B cell (primary cell): Measurements from ENCODE around the gene MAP3K21. TPM values are rescaled to one million over a fixed set of nuclear protein-coding genes. Genes with fewer than 3 reads are reported as not detected.

ENCODE experiments used
- ATAC-seq: fragments of 200-7000 bp; cut with Tn5 transposase; one replicate; pipeline ENCODE4 v1.10.0; 2021; ENCODE audit warnings: low read depth, mild to moderate bottlenecking, moderate number of reproducible peaks, moderate library complexity
- CTCF ChIA-PET: fragments of 350-600 bp; sonication (Branson Sonifier 250); formaldehyde crosslinking; loops from one replicate; lab custom pipeline; 2021; ENCODE audit warnings: antibody characterized with exemption, inconsistent platforms; lab: Charles Lee
- POLR2A ChIA-PET: fragments of 350-600 bp; sonication (Branson Sonifier 250); formaldehyde crosslinking; loops from one replicate; lab custom pipeline; 2021; ENCODE audit warnings: antibody characterized with exemption; lab: Charles Lee
- DNase-seq: peaks from one replicate; pipeline ENCODE4 v3.0.0; 2013
- H2AFZ ChIP-seq: 2 replicates; pipeline ENCODE4 v1.6.1; 2012; ENCODE audit warnings: mild to moderate bottlenecking, low read depth, low read length; ENCODE audit not compliant: insufficient read depth, poor library complexity, severe bottlenecking
- H3K27ac ChIP-seq, 2 donors: 1 replicate in 1 of 2; 2 replicates in 1 of 2; pipeline ENCODE4 v1.5.1; 2012 to 2013; ENCODE audit warnings: low read length in 2 of 2, mild to moderate bottlenecking in 2 of 2, moderate library complexity in 1 of 2
- H3K27me3 ChIP-seq, 4 experiments: fragments of 200-600 bp in 1 of 4; sonication (generic) in 1 of 4; replicated peaks in 1 of 4; 1 replicate in 2 of 4; 2 replicates in 2 of 4; pipeline versions ENCODE4 v1.6.1 to v1.7.0; 2013 to 2016; ENCODE audit warnings: low read length in 3 of 4, mild to moderate bottlenecking in 2 of 4, mixed read lengths in 1 of 4, moderate library complexity in 1 of 4; ENCODE audit not compliant: insufficient read depth in 4 of 4, control insufficient read depth in 3 of 4; ENCODE audit errors: control extremely low read depth in 1 of 4
- H3K36me3 ChIP-seq, 2 experiments: replicated peaks in 1 of 2; 1 replicate in 1 of 2; 2 replicates in 1 of 2; pipeline versions ENCODE4 v1.6.1 to v1.7.1; 2013; ENCODE audit warnings: low read length in 1 of 2; ENCODE audit not compliant: insufficient read depth in 2 of 2, control insufficient read depth in 1 of 2; ENCODE audit errors: control extremely low read depth in 1 of 2, extremely low read depth in 1 of 2
- H3K4me1 ChIP-seq, 2 donors: fragments of 200-600 bp in 1 of 2; sonication (generic) in 1 of 2; 1 replicate in 1 of 2; 2 replicates in 1 of 2; pipeline versions ENCODE4 v1.5.1 to v1.6.1; 2013 to 2017; ENCODE audit warnings: low read length in 2 of 2; ENCODE audit not compliant: control insufficient read depth in 2 of 2, insufficient read depth in 2 of 2
- H3K4me2 ChIP-seq: replicated peaks from 2 replicates; pipeline ENCODE3; 2012; ENCODE audit warnings: mild to moderate bottlenecking, low read depth, low read length; ENCODE audit not compliant: poor library complexity, severe bottlenecking
- H3K4me3 ChIP-seq, 5 experiments: fragments of 200-600 bp in 1 of 5; sonication (generic) in 1 of 5; 1 replicate in 3 of 5; 2 replicates in 2 of 5; pipeline versions ENCODE4 v1.5.1 to v1.7.0; 2011 to 2016; ENCODE audit warnings: low read length in 4 of 5, mild to moderate bottlenecking in 4 of 5, low read depth in 2 of 5, control low read depth in 1 of 5, moderate library complexity in 1 of 5; ENCODE audit not compliant: insufficient read depth in 1 of 5; ENCODE audit errors: control extremely low read depth in 1 of 5, extremely low read depth in 1 of 5
- H3K79me2 ChIP-seq: fragments of 200-600 bp; sonication (generic); one replicate; pipeline ENCODE4 v1.6.0; 2016; ENCODE audit warnings: low read length; ENCODE audit not compliant: control insufficient read depth, insufficient read depth
- H3K9ac ChIP-seq: fragments of 200-600 bp; sonication (generic); 2 replicates; pipeline ENCODE4 v1.6.1; 2017; ENCODE audit warnings: mild to moderate bottlenecking, low read length, moderate library complexity
- H3K9me3 ChIP-seq, 3 donors: one replicate each; pipeline versions ENCODE4 v1.6.1 to v1.7.1; 2013; ENCODE audit warnings: low read length in 2 of 3; ENCODE audit not compliant: control insufficient read depth in 2 of 3, insufficient read depth in 1 of 3; ENCODE audit errors: control extremely low read depth in 1 of 3
- H4K20me1 ChIP-seq: 2 replicates; pipeline ENCODE4 v1.6.0; 2012; ENCODE audit warnings: mild to moderate bottlenecking, low read length; ENCODE audit not compliant: insufficient read depth, control insufficient read depth, poor library complexity, severe bottlenecking
- H3K27ac Mint-ChIP-seq: one replicate; pipeline ENCODE4 v1.8.0; 2021; ENCODE audit warnings: mixed read lengths
- H3K27me3 Mint-ChIP-seq: one replicate; pipeline ENCODE4 v1.8.0; 2021; ENCODE audit warnings: mixed read lengths
- H3K4me1 Mint-ChIP-seq: one replicate; pipeline ENCODE4 v1.8.0; 2021; ENCODE audit warnings: mixed read lengths
- H3K4me3 Mint-ChIP-seq: one replicate; pipeline ENCODE4 v1.8.0; 2021; ENCODE audit warnings: mixed read lengths
- H3K9me3 Mint-ChIP-seq: one replicate; pipeline ENCODE4 v1.8.0; 2022; ENCODE audit warnings: mixed read lengths; ENCODE audit not compliant: insufficient read depth
- CTCF ChIP-seq: fragments of 200-600 bp; IDR thresholded peaks from one replicate; pipeline ENCODE4 v1.8.0; 2022; ENCODE audit warnings: antibody characterized with exemption, mild to moderate bottlenecking
- EZH2 ChIP-seq: IDR thresholded peaks from 2 replicates; pipeline ENCODE4 v1.6.1; 2012; ENCODE audit warnings: borderline replicate concordance, low read depth, mild to moderate bottlenecking, moderate library complexity, low read length; ENCODE audit not compliant: insufficient read depth, poor library complexity, severe bottlenecking
- WGBS: methylation state at CpG from one replicate; pipeline ENCODE4 v1.1.5; 2013; ENCODE audit warnings: missing lambda C conversion rate; ENCODE audit not compliant: insufficient coverage; 5-methylcytosine and 5-hydroxymethylcytosine counted together
- intact Hi-C: fragments of 100-400 bp; cut with micrococcal nuclease; formaldehyde crosslinking; loops from one replicate; pipeline ENCODE4 v1.10.0; 2022
- polyA plus RNA-seq: library from polyadenylated mRNA; depleted of rRNA; stranded (reverse); fragments of >200 nt; gene quantifications from 2 replicates; pipeline ENCODE4 v1.2.3, GENCODE V29; 2012
- total RNA-seq, 2 donors: library from RNA; stranded (reverse); fragments of 120-200 nt in 1 of 2; gene quantifications; 1 replicate in 1 of 2; 2 replicates in 1 of 2; pipeline versions ENCODE4 v1.2.3 to v1.2.4, GENCODE V29; 2013 to 2022

MAP3K21 gene
- total and polyA plus RNA-seq, 2 donors (not counting 1 experiment from before 2014, with no cell fraction given) = 1.5 to 3.7 TPM

- no peak for ATAC-seq
- Histone ChIP-seq H3K9ac (no peak overlapping the region), H2AFZ (no peak overlapping the region), H4K20me1 (no peaks in the 10 kb centered on the region), H3K27me3 (peaks cover 0 to 9% (median 6%) of the 10 kb centered on the region in 4 experiments), H3K36me3 (no peaks in the 10 kb centered on the region), H3K4me1 (no peaks in the 10 kb centered on the region), H3K79me2 (no peaks in the 10 kb centered on the region), H3K9me3 (no peaks in the 10 kb centered on the region), H3K4me3 (no peak overlapping the region), H3K27ac (no peak overlapping the region), H3K4me2 (no peak overlapping the region)
- no peak for DNase-seq
- TF ChIP-seq EZH2 (no peak), CTCF (no peak)
- Mint-ChIP-seq H3K4me1 (no peaks in the 10 kb centered on the region), H3K4me3 (no peak overlapping the region), H3K27me3 (peaks cover 38% of the 10 kb centered on the region), H3K9me3 (no peaks in the 10 kb centered on the region), H3K27ac (peak overlapping the region; percentile 17)
- WGBS = 93% methylated on average over 3 of the region's 3 CpGs
- POLR2A ChIA-PET = no interaction called here
- intact Hi-C loops = loop anchor here (10.0 kb wide), 1 partner anchor 404 kb away; no protein-coding TSS in a partner anchor
- CTCF ChIA-PET = interaction anchor here (1.1 to 1.7 kb wide), 2 partner anchors 9 to 675 kb away, joined by 4 to 6 read pairs; no protein-coding TSS in a partner anchor
These were observed 63.6 kb downstream of the MAP3K21 start for GRCh38 chr1:233390842-233391737.
